HG02642 (cell line): ENCODE measurements around the gene LINC00237.

Source experiments
- ATAC-seq: cut with Tn5 transposase; IDR thresholded peaks from one replicate; pipeline ENCODE4 v1.9.1; 2021; ENCODE audit warnings: mild to moderate bottlenecking; ENCODE audit not compliant: unreplicated experiment, poor library complexity

Gene LINC00237

DNA sequence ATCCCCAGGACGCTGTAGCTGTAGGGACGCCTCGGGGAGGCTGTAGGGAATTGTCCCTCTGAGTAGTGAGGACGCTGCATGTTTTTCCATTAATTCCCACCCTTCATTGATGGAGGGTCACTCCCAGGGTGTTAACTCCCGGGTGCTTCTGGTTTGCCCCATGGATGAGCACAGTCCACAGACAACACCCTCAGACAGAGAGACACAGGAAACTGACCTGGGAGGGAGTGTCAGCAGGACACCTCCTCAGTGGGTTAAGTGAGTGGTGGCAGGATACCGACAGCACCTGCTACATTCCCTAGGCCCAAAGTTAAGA lies 53.5 kb downstream of the LINC00237 start:
- ATAC-seq = no peak

DNA sequence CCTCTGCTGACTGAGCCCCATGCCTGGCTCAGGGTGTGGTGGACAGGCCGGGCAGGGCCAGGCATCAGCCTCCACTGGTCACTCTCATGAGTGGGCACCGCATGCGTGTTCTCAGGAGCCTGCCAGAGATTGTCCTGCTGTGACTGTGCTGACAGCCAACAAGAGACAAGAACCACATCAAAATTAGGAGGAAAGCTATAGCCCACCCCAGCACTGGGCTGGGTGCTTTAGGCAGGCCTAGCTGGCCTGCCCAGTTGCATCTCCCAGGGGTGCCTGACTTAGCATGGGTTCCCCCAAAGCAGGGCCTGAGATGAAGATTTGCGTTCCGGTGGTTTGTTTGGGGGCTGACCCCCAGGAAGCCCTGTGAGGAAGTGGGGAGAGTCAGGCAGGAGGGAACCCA lies 53.9 kb downstream of the LINC00237 start:
- ATAC-seq = no peak

DNA sequence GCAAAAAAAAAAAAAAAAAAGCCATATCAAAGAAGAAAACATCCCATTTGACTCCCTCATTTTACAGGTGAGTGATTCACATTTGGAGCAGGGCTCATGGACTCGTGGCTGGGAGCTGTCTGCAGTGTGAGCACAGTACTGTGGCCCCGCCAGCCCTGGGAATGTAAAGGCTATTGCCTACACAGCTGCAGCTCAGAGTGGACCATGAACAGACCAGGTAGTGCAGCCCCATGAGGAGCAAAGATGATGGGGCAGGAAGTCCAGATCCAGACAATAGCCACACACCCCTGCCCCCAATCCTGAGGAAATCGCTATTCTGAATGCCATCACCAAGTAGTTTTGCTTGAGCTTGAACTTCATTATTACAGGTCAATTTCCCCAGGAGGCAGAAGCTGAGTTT lies 55.4 kb downstream of the LINC00237 start:
- ATAC-seq = no peak

DNA sequence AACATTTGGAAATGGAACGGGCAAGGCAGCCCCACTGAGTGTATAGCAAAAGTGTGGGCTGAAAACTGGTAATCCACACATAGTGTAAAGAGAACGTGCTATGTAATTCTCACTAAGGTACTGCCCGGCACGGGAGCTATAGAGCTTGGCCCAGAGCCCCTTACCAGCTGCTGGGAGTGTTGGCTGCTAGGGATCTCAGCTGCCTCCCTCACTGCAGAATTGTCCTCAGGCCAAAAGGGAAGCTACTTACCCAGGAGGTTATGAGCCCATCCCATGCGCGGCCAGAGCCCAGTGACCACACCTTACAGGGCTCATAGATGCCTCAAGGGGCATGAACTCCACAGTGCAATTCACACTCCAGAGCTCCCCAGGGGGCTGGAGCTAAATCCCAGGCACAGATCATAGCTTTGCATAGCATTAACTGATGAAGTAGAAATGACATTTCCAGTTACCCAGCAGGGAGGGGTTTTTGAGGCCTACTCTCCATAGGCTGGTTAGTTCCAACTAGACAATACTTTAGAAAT lies 56.8 kb downstream of the LINC00237 start:
- no peak for ATAC-seq

DNA sequence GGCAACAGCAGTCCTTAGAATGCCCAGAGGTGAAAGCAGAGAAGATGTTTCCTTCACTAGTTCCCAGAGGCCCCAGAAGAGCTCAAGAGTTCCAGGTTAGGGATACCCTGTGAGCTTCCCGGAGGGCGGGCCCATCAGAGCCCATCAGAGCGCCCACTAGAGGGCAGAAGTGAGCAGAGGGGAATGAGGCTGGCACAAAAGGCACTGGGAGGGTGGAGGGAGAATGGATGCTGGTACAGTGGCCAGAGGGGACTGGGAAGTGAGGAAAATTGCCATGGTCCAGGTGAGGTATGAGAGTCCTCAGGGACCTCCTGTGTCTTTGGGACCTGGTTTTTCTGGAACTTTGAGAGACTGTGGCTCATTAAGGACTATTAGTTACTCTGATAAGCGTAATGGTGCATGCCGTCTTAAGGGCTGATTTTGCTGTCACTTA lies 57.3 kb downstream of the LINC00237 start:
- ATAC-seq = no peak

DNA sequence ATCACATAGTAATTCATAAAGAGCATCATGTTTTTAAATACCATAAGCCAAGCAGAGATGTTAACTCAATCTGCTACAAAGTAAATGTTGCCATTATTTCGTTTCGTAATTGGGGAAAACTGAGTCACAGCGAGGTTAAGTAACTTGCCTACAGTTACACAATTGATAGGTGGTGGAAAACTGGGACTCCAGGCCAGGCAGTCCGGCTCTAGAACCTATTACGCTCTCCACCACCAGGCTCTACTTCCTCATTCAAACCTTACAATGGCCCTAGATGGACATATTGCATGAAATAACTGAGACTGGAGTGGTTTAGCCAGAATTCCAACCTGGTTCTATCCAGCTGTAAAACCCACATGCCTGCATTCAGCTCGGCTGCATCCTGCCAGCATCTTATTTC lies 58.2 kb downstream of the LINC00237 start:
- ATAC-seq = no peak

DNA sequence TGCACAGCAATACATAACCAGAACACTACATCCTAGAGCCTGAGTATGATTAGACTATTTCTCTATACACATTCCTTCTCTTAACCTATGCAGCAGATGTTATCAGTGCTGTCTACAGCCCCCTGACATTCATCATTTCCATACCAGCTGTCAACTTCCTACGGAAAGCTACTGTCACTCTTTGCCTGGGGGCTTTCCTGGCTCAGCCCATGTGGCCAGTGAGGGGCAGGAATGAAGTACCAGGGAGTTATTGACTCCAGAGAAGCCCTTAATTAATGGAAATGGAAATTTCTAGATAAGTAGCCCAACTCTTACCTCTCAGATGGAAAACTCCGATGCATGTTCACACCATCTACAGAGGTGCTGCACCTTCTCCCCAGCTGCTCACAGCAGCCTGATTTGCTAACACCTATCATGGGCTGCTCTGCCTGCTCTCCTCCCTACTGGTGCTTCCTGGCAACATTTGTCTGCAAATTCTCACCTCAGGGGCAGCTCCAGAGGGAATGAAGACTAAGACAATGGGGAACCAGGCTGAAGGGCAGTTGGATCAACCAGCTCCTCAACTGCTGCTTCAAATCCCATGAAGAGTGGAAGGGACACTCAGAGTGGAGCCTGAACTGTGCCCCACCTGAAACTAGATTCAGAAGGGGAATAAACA lies 59.6 kb downstream of the LINC00237 start:
- no peak for ATAC-seq
